Fibroblast of skin of left biceps (primary cell): ENCODE measurements around the gene CD72.
"Not testable (repeated sequence)": the region's sequence is repeated elsewhere in the genome, so short reads cannot be mapped to it uniquely, and the experiment has no call there.

Source experiments
- DNase-seq, 2 experiments: peaks; one replicate each; pipeline ENCODE4 v3.0.0-alpha.2; 2013; ENCODE audit warnings: low read depth in 2 of 2

The CD72 gene

GRCh38 chr9:35588506-35588905, 29.7 kb downstream of the CD72 start:
- not testable (repeated sequence) for DNase-seq

GRCh38 chr9:35584681-35585080, 33.5 kb downstream of the CD72 start:
- not testable (repeated sequence) for DNase-seq

- DNase-seq, result not testable (repeated sequence)
Observed at GRCh38 chr9:35583521-35583920, 34.7 kb downstream of the CD72 start.

- DNase-seq, result not testable (repeated sequence)
Observed at GRCh38 chr9:35579659-35580227, 38.5 kb downstream of the CD72 start.

- no peak for DNase-seq
Observed at GRCh38 chr9:35579130-35579529, 39.1 kb downstream of the CD72 start.

- no peak for DNase-seq
Observed at GRCh38 chr9:35577486-35577885, 40.7 kb downstream of the CD72 start.

GRCh38 chr9:35575478-35575877, 42.7 kb downstream of the CD72 start:
- no peak for DNase-seq

- no peak for DNase-seq
Observed at GRCh38 chr9:35574578-35575122, 43.6 kb downstream of the CD72 start.

GRCh38 chr9:35570709-35571504, 47.3 kb downstream of the CD72 start:
- DNase-seq, result no peak

GRCh38 chr9:35569206-35569605, 49.0 kb downstream of the CD72 start:
- DNase-seq, result no peak

GRCh38 chr9:35568196-35568595, 50.0 kb downstream of the CD72 start:
- DNase-seq, result no peak

- no peak for DNase-seq
Observed at GRCh38 chr9:35566417-35566816, 51.8 kb downstream of the CD72 start.

- DNase-seq, result no peak
Observed at GRCh38 chr9:35564658-35565061, 53.6 kb downstream of the CD72 start.

- DNase-seq, result no peak
Observed at GRCh38 chr9:35563791-35564197, 54.4 kb downstream of the CD72 start.

GRCh38 chr9:35562895-35563780, 55.1 kb downstream of the CD72 start:
- no peak for DNase-seq

- no peak for DNase-seq
Observed at GRCh38 chr9:35561468-35562261, 56.5 kb downstream of the CD72 start.

- no peak for DNase-seq
Observed at GRCh38 chr9:35560625-35561337, 57.4 kb downstream of the CD72 start.
